IPS-18c (cell line): Measurements from ENCODE around the gene GPC1.

Experiments
- H3K4me3 ChIP-seq: 2 replicates; pipeline ENCODE4 v1.7.0; 2013; ENCODE audit warnings: low read depth, mild to moderate bottlenecking, low read length, moderate library complexity; ENCODE audit not compliant: insufficient read depth
- H3K9me3 ChIP-seq: one replicate; pipeline ENCODE4 v1.6.1; 2013; ENCODE audit warnings: mild to moderate bottlenecking, low read length, moderate library complexity; ENCODE audit not compliant: control insufficient read depth, insufficient read depth

GPC1 gene

GRCh38 chr2:240507060-240507777 lies 71.8 kb downstream of the GPC1 start:
- no peak overlapping the region for H3K4me3 ChIP-seq
- H3K9me3 ChIP-seq: no peaks in the 10 kb centered on the region

GRCh38 chr2:240507778-240508251 lies 72.4 kb downstream of the GPC1 start:
- H3K4me3 ChIP-seq: no peak overlapping the region
- no peaks in the 10 kb centered on the region for H3K9me3 ChIP-seq

- H3K9me3 ChIP-seq: no peaks in the 10 kb centered on the region
- no peak overlapping the region for H3K4me3 ChIP-seq
Observed at GRCh38 chr2:240508832-240509545, 73.5 kb downstream of the GPC1 start.

DNA sequence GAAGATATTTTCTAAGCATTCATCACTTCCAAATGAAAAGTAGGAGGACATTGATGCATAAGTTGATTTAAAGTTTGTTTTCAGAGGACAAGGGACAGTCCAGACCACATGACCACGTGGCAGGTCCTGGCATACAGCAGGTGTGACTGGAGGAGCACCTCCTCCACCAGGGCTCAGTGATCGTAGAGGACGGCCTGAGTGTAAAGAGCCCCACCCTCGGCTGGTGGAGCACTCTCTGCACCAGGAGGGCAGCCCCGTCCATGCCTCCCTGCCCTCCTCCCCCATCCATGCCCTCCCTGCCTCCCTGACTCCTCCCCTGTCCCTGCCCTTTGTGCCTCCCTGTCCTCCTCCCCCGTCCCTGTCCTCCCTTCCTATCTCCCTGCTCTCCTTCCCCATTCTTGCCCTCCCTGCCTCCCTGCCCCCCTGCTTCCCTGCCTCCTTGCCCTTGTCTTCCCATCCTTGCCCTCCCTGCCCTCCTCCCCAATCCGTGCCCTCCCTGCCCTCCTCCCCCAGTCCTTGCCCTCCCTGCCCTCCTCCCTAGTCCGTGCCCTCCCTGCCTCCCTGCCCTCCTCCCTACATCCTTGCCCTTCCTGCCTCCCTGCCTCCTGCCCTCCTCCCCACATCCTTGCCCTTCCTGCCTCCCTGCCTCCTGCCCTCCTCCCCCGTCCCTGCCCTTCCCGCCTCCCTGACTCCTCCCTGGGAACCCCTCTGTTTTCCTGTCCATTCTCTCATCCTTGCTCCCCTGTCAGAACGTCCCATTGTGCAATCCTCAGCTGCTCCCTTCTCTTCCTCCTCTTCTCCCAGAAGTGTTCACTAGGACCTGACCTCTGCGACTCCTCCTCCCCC lies 74.4 kb downstream of the GPC1 start:
- no peaks in the 10 kb centered on the region for H3K9me3 ChIP-seq
- no peak overlapping the region for H3K4me3 ChIP-seq

DNA sequence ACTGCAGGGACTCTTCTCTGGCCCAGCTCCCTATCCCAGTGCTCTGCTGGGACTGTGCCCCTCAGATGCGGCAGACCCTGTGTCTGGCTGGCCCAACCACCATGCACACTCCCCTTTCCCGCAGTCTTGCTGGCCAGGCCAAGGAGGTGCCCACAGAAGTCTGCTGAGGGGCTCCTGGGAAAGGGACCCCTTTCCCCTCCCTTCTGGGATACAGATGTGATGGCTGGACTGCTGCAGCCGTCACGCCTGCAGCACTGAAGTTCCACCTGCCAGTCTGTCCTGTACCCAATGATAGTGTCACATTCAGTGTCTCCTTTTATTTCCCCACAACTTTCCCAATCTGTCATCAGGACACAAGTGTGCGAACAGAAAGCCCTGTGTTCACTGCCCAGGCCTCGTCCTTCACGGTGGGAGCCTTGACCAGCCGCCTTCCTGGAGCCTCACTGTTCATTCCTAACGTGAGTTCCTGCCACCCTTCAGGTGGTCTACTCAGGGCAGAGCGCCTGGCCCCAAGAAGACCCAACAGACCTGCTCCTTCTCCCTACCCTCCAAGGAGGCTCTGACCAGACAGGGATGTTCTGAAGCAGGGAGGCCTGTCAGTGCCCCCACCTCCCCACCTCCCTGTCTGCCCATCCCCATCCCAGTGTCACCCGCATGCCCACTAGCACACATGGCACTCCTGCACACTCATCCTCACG lies 75.2 kb downstream of the GPC1 start:
- H3K9me3 ChIP-seq: no peaks in the 10 kb centered on the region
- H3K4me3 ChIP-seq: no peak overlapping the region

DNA sequence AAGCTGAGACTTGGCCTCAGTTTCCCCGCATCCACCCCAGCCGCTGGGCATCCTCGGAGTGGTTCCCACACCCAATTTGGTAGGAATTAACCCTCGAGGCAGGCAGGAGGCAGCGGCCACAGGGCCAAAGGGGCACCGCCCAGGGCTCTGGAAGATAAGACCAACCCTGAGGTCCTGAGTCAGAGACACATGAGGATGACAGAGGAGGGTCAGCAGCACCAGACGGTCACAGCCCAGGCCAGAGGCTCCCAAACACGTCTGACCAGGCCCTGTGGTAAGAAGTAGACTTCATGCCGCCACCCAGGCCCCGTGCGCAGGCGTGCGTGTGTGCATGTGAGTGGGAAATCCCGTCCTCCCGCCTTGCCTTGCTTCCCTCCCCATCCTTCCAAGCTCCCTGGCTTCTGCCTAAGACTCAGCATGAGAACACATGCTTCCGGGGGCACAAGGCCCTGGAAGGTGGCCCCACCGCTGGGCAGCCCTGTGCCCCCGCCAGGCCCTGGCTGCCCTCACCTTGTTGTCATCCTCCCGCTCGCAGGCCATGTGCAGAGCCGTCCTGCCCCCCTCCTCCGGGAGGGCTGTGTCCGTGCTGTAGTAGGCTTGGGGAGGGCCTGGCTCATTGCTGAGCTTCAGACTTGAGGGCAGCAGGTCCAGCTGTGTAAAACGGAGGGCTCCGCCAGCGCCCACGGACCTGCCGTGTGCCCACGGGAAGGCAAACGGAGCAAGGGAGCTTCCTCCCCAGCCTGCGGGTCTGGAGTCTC lies 76.1 kb downstream of the GPC1 start:
- H3K9me3 ChIP-seq: no peaks in the 10 kb centered on the region

DNA sequence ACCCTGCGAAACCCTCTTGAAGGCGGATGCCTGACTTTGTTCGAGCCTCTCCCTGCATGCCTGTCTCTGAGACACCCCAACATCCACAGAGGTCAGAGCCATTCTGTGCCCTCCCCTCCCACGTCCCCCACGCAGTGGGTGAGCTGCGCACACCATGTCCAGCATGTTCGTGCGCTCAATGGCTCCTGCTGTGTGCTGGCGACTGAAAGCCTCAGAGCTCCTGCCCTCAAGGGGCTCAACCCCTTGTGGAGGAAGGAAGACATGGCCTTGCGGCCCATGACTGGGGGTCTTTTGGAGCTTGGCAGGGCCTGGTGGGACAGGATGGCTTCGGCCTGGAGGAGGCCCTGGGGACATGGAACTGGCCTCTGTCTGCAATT lies 76.6 kb downstream of the GPC1 start:
- H3K4me3 ChIP-seq: no peak overlapping the region
- H3K9me3 ChIP-seq: no peaks in the 10 kb centered on the region

More for the DNA sequence above, 76.1 kb downstream of the GPC1 start:
- H3K4me3 ChIP-seq: no peak overlapping the region

DNA sequence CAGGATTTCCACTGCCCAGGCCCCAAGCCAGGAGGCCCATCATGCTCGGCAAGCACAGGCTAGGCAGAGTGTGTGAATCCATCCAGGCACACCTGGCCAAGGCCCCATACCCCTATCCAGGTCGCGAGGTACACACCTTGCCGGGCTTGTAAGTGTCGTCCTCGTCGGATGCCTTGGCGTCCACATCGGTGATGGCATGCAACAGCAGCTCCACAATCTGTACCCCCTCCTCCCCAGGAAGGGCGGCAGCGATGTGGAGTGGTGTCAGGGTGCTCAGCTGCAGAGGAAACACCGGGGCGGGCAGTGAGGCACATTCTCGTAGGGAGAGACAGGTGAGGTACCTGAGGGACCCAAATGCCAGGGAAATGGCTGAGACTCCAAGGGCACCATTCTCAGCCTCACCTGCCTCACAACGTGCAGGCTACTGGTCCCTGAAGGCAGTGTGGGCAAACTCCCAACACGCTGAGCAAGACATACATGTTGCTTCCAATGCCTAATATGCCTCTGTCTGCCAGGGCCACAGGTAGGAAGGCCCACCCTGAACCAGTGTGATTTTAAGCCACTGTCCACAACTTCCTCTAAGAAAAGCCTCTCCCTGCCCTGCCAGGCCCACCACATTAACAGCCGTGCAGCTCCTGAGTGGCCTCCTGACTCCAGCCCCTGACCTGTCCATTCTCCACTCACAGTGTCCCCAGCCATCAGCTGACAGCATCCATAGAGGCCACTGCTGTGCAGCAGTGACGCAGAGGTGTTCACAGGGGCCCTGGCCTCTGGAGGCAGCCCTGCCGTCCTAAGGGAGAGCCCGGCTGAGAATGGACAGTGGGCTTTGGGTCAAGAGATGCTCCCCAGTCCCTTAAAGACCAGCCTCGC lies 77.4 kb downstream of the GPC1 start:
- Histone ChIP-seq H3K9me3 (no peaks in the 10 kb centered on the region), H3K4me3 (no peak overlapping the region)

- no peak overlapping the region for H3K4me3 ChIP-seq
- no peaks in the 10 kb centered on the region for H3K9me3 ChIP-seq
Observed at GRCh38 chr2:240513549-240514287, 78.3 kb downstream of the GPC1 start.

DNA sequence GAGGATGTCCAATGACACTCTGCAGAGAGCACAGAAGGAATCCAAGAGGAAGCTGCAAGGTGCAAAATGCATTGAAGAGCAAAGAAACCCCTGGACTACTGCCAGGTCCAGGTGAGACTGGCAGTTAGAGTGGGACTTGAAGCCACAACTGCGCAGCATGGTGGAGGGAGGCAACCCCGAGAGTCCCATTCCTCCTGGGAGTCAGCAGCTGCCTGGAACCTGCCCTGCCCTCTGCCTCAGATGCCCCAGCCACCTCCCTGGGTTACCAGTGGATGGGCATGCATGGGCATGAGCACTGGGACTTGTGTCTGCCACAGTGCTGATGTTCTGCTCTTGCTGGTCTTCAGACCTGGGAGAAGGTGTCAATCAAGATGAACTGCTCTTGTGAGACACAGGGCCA lies 79.2 kb downstream of the GPC1 start:
- Histone ChIP-seq H3K4me3 (no peak overlapping the region), H3K9me3 (no peaks in the 10 kb centered on the region)

GRCh38 chr2:240517342-240517741 lies 81.9 kb downstream of the GPC1 start:
- Histone ChIP-seq H3K9me3 (no peaks in the 10 kb centered on the region), H3K4me3 (no peak overlapping the region)
